Measurements from ENCODE around the gene SCAPER. TPM values are rescaled to one million over a fixed set of nuclear protein-coding genes. Genes with fewer than 3 reads are reported as not detected.

The SCAPER gene
- total RNA-seq, 1 experiment from 2014 or later = 14.7 TPM

GRCh38 chr15:76947454-76947853 lies 42.3 kb upstream of the SCAPER start:
- ChIA-PET POLR2A (no interaction called here), CTCF (interaction anchor here (1.5 kb wide), 1 partner anchor 549 kb away, joined by 3 read pairs; no protein-coding TSS in a partner anchor), RAD21 (ENCODE audit: low non-redundant PET in 1 of 2, low total read pairs in 2 of 2, uncharacterized antibody in 2 of 2, unreplicated experiment in 2 of 2) (no interaction called here)
- ATAC-seq (no peak), DNase-seq (ENCODE audit: low read depth, low spot score) (no peak)
- H3K4me3 ChIP-seq (replicated peaks in 1 of 2; ENCODE audit: low read depth in 1 of 2, low read length in 2 of 2) = no peak overlapping the region
- no TSS peak for BruUV-seq (replicated peaks)
- intact Hi-C loops (cut with micrococcal nuclease) = loop anchor here (10.0 kb wide), 1 partner anchor 547 kb away; no protein-coding TSS in a partner anchor
- no peak overlapping the region for H3K4me2 ChIP-seq (ENCODE audit: low read length)
- H2AFZ ChIP-seq (ENCODE audit: low read depth, low read length, poor library complexity, severe bottlenecking) = no peak overlapping the region
- no peak for TF ChIP-seq SIN3A (IDR thresholded peaks at IDR 0.05; ENCODE audit: low read depth)
- no peak for TF ChIP-seq ZFX (IDR thresholded peaks at IDR 0.05)
- no peak for TF ChIP-seq CBX3 (IDR thresholded peaks at IDR 0.05; ENCODE audit: low read depth)
- no peak for TF ChIP-seq ZNF274 (IDR thresholded peaks at IDR 0.05; ENCODE audit: low read depth, low read length)
- no peak for TF ChIP-seq ELF1 (IDR thresholded peaks at IDR 0.05; ENCODE audit: borderline replicate concordance, low read depth)
- TF ChIP-seq CEBPB (IDR thresholded peaks at IDR 0.05; ENCODE audit: low read depth) = no peak
- TF ChIP-seq YY1 (IDR thresholded peaks at IDR 0.05; ENCODE audit: extremely low read depth, insufficient replicate concordance, low read depth, low read length) = no peak
- TF ChIP-seq ZBTB33 (IDR thresholded peaks at IDR 0.05; ENCODE audit: extremely low read depth, insufficient replicate concordance, low read length) = no peak
- no peak for TF ChIP-seq TCF7L2 (IDR thresholded peaks at IDR 0.05; ENCODE audit: borderline replicate concordance, extremely low read depth, insufficient read depth, insufficient read length)
- no peak for TF ChIP-seq CTCF (IDR thresholded peaks at IDR 0.05 in 2 of 3, conservative IDR thresholded peaks at IDR 0.05 in 1 of 3; ENCODE audit: borderline replicate concordance in 1 of 3, insufficient read depth in 1 of 3, low read depth in 2 of 3, low read length in 2 of 3)
- no peak for TF ChIP-seq SP1 (IDR thresholded peaks at IDR 0.05; ENCODE audit: low read depth)
- peaks cover 14 to 17% of the 10 kb centered on the region in 2 experiments for H3K36me3 ChIP-seq (ENCODE audit: control insufficient read depth in 1 of 2, insufficient read depth in 2 of 2, low read length in 2 of 2)
- no peaks in the 10 kb centered on the region for H3K9me2 ChIP-seq (ENCODE audit: insufficient read depth)
- H3K9me3 ChIP-seq (ENCODE audit: control insufficient read depth in 1 of 2, insufficient read depth in 1 of 2, low read depth in 1 of 2, low read length in 2 of 2) = no peaks in the 10 kb centered on the region
- no peaks in the 10 kb centered on the region for H4K20me1 ChIP-seq (ENCODE audit: insufficient read depth)
- H3K9ac ChIP-seq (ENCODE audit: low read length) = no peak overlapping the region
- no peak overlapping the region for H3K27ac ChIP-seq (ENCODE audit: low read depth, low read length)
- H3K27me3 ChIP-seq (ENCODE audit: insufficient read depth, low read length) = no peaks in the 10 kb centered on the region
- H3K79me2 ChIP-seq (ENCODE audit: insufficient read depth, low read length) = no peaks in the 10 kb centered on the region; the same call in 1 of the 2 replicates
- no peaks in the 10 kb centered on the region for H3K4me1 ChIP-seq (ENCODE audit: control insufficient read depth in 1 of 2, insufficient read depth in 2 of 2, low read length in 2 of 2)

Data from HCT116 (cell line).